AG04449 (cell line): ENCODE data around the gene FITM1.

Source experiments
- CTCF ChIA-PET: fragments of 350-600 bp; formaldehyde crosslinking; extraction: SDS; loops from one replicate; lab custom pipeline; 2021; ENCODE audit warnings: antibody characterized with exemption; lab: Yijun Ruan, JAX
- POLR2A ChIA-PET: fragments of 400-600, 350-600 bp; formaldehyde crosslinking; extraction: SDS; loops from one replicate; lab custom pipeline; 2020; ENCODE audit warnings: antibody characterized with exemption, inconsistent platforms; lab: Yijun Ruan, JAX
- DNase-seq: peaks from one replicate; pipeline ENCODE4 v3.0.0-alpha.2; 2010; ENCODE audit warnings: low read depth, low spot score
- H3K4me3 ChIP-seq: 2 replicates; pipeline ENCODE4 v1.5.1; 2011; ENCODE audit warnings: low read depth, mild to moderate bottlenecking, control low read depth, low read length
- CTCF ChIP-seq: IDR thresholded peaks from one replicate; pipeline ENCODE4 v1.5.1; 2011; ENCODE audit warnings: mild to moderate bottlenecking, moderate library complexity, low read length, control low read depth, inconsistent platforms; ENCODE audit not compliant: insufficient read depth; ENCODE audit errors: missing control alignments

Gene FITM1

GRCh38 chr14:24151404-24152080 lies 21.1 kb downstream of the FITM1 start:
- DNase-seq = no peak
- POLR2A ChIA-PET = interaction anchor here (1.3 to 2.2 kb wide), 3 partner anchors 9 to 37 kb away, joined by 4 to 8 read pairs (median 7); partner anchors contain the start of genes EMC9, IPO4 and IRF9

GRCh38 chr14:24155100-24155499 lies 24.6 kb downstream of the FITM1 start:
- no peak for DNase-seq
- H3K4me3 ChIP-seq = no peak overlapping the region
- ChIA-PET CTCF (interaction anchor here (1.2 to 1.7 kb wide), 2 partner anchors 8 to 88 kb away, joined by 5 to 8 read pairs; partner anchors contain the start of genes RNF31 and TINF2), POLR2A (interaction anchor here (1.7 kb wide), 1 partner anchor 8 kb away, joined by 5 read pairs; the partner anchor contains the start of genes PSME2 and RNF31)
- no peak for TF ChIP-seq CTCF

More at GRCh38 chr14:24151404-24152080, 21.1 kb downstream of the FITM1 start:
- no peak for TF ChIP-seq CTCF
- CTCF ChIA-PET = interaction anchor here (0.7 to 8.8 kb wide), 4 partner anchors 9 to 145 kb away, joined by 3 to 165 read pairs (median 4); partner anchors contain the start of genes IRF9 and REC8
- H3K4me3 ChIP-seq = no peak overlapping the region

- no peak for TF ChIP-seq CTCF
- POLR2A ChIA-PET = interaction anchor here (1.7 kb wide), 1 partner anchor 10 kb away, joined by 5 read pairs; the partner anchor contains the start of genes PSME2 and RNF31
- no peak for DNase-seq
- no peak overlapping the region for H3K4me3 ChIP-seq
- CTCF ChIA-PET = interaction anchor here (1.2 to 1.7 kb wide), 4 partner anchors 10 to 151 kb away, joined by 3 to 8 read pairs (median 4); partner anchors contain the start of genes CIDEB and RNF31
Measured at GRCh38 chr14:24156840-24157239, 26.4 kb downstream of the FITM1 start.

GRCh38 chr14:24157331-24157730 lies 26.9 kb downstream of the FITM1 start:
- DNase-seq = no peak
- no peak for TF ChIP-seq CTCF
- H3K4me3 ChIP-seq = no peak overlapping the region
- CTCF ChIA-PET = interaction anchor here (1.2 to 6.9 kb wide), 4 partner anchors 8 to 151 kb away, joined by 3 to 165 read pairs (median 4); partner anchors contain the start of genes CIDEB, PSME2 and RNF31
- POLR2A ChIA-PET = no interaction called here

GRCh38 chr14:24159777-24160498 lies 29.5 kb downstream of the FITM1 start:
- no peak for DNase-seq
- no peak for TF ChIP-seq CTCF
- ChIA-PET CTCF (interaction anchor here (0.7 to 6.9 kb wide), 22 partner anchors 10 to 148 kb away, joined by 3 to 165 read pairs (median 15); partner anchors contain the start of genes CIDEB, DCAF11, DHRS1 and EMC9), POLR2A (interaction anchor here (1.1 to 2.7 kb wide), 5 partner anchors 9 to 66 kb away, joined by 4 to 13 read pairs (median 8); partner anchors contain the start of genes EMC9, PCK2, PSME2 and RNF31)
- H3K4me3 ChIP-seq = no peak overlapping the region
